Esophagus mucosa (tissue), 1 donor: Measurements from ENCODE around the gene KRTAP12-2. TPM values are rescaled to one million over a fixed set of nuclear protein-coding genes. Genes with fewer than 3 reads are reported as not detected.
"Not testable (repeated sequence)": the region's sequence is repeated elsewhere in the genome, so short reads cannot be mapped to it uniquely, and the experiment has no call there.

ENCODE experiments used
- ATAC-seq: fragments of 200-7000 bp; cut with Tn5 transposase; one replicate; pipeline ENCODE4 v1.9.1; 2020
- total RNA-seq: library from RNA; stranded (reverse); gene quantifications from one replicate; pipeline ENCODE4 v1.2.4, GENCODE V29; 2023
- donor health status: DM: yes; HTN: yes; CAD: no.

The KRTAP12-2 gene
- total RNA-seq, 1 donor from 2014 or later = not detected

- no peak for ATAC-seq
Measured at GRCh38 chr21:44684077-44684476, 17.4 kb upstream of the KRTAP12-2 start.

DNA sequence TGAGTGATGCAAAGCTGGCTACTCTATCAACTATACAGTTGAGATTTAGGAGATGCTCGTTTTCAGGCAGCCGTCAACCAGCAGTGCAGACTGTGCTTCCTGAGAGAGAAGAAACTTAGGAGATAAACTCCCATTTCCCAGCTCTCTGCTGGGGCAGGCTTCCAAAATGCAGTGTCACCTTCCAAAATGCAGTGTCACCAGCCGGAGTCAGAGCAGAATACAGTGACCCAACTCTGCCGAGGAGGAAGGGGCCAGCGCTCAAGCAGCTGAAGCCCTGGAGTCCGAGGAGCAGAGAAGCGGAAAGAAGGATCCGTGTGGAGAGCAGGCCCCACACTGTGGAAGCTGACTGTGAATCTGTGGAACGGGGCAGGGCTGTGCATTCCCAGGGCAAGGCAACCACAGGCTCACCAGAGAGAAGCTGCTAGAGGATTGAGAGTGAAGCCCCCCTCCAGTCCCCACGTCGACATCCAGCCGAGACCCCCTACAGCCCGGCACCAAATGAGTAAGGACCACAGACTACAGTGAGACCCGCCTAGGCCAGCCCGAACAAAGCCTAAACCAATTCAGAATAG, 15.9 kb upstream of the KRTAP12-2 start:
- ATAC-seq = no peak

GRCh38 chr21:44681861-44682579, 15.3 kb upstream of the KRTAP12-2 start, which contains the start of gene KRTAP12-1:
TSS of gene KRTAP12-1 (minus strand) at chr21:44682163. CDS start at chr21:44682123, 40 bp downstream.
- no peak for ATAC-seq

DNA sequence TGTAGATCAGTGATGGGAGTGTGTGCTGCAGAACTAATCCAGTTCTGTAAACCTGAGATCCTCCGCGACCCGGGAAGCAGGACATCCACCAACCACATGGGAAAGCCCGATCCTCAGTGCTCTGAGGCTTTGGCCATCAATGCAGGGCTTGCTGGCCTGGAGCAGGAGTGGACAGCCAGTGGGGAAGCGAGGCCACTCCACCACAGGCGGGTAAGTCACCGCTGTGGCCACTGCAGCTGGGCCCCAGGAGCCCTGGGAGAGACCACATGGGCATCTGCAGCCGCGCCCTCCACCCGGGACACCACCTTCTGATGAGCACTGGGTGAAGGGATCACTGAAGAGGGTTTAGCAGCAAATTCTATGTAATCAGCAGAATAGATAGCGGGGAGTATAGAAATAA, 14.4 kb upstream of the KRTAP12-2 start:
- ATAC-seq = no peak

- ATAC-seq = no peak
Measured at GRCh38 chr21:44677881-44678280, 11.2 kb upstream of the KRTAP12-2 start.

- ATAC-seq = no peak
Measured at GRCh38 chr21:44671911-44672310, 5.2 kb upstream of the KRTAP12-2 start.

- ATAC-seq = no peak
Measured at GRCh38 chr21:44670642-44671432, 4.1 kb upstream of the KRTAP12-2 start.

DNA sequence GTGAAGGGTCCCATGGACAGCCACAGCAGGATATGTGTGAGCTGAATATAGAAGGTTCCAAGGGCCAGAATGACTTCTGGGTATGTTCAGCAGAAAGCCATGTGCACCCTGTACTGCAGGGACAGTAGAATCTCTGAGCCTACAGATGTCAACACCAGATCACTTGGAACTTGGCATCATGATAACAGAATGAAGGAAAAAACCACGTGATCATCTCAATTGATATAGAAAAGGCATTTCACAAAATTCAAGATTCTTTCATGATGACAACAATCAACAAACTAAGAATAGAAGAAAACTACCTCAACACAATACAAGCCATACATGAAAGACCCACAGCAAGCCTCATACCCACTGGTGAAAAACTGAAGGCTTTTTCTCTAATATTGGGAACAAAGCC, 885 bp upstream of the KRTAP12-2 start:
- ATAC-seq = no peak

GRCh38 chr21:44664691-44665090, 2.0 kb downstream of the KRTAP12-2 start:
- no peak for ATAC-seq

GRCh38 chr21:44661567-44661966, 5.2 kb downstream of the KRTAP12-2 start:
- ATAC-seq = not testable (repeated sequence)

DNA sequence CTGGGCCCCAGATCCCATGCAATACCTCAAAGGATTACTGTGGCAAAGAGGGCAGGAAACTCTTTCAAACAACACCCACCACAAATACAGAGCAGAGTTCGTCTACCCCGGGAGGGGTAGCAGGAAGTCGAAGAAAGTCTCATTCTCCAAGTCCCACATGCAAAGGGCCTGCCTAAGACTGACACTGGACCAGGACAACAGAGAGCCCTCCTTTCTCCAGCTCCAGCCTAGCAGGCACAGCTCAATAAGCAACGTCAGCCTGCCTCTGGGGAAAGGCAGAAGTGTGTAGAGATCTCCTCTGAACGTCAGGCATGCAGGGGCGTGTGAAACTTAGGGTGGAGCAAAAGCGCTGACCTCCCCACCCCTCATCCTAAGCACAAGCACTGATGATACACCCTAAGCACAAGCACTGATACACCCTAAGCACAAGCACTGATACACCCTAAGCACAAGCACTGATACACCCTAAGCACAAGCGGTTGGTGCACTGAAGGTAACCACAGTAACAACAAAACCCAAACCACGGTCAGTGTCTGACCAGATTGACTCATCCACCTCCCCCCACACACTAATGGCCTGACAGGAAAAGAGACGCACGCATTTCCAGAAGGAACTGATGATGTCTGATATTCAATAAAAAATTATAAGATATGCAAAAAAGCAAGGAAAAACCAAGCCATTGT, 7.7 kb downstream of the KRTAP12-2 start:
- no peak for ATAC-seq

DNA sequence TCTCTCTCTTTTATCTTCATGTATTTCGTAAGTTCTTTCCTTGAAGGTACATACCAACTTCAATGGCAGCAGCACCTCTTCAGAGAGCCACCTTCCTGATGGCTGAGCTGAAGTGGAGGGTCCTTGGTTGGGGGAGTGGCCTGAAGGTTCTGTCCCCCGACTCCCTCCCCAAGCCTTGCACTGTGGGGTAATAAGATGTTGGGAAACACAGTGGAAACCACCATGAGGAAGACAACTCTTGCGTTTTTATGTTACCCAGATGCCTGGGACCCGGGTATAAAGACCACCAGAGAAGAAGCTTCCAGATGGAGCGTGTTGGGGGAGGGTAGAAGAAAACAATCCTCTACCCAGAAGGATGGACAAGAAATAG, 8.2 kb downstream of the KRTAP12-2 start:
- ATAC-seq = no peak

DNA sequence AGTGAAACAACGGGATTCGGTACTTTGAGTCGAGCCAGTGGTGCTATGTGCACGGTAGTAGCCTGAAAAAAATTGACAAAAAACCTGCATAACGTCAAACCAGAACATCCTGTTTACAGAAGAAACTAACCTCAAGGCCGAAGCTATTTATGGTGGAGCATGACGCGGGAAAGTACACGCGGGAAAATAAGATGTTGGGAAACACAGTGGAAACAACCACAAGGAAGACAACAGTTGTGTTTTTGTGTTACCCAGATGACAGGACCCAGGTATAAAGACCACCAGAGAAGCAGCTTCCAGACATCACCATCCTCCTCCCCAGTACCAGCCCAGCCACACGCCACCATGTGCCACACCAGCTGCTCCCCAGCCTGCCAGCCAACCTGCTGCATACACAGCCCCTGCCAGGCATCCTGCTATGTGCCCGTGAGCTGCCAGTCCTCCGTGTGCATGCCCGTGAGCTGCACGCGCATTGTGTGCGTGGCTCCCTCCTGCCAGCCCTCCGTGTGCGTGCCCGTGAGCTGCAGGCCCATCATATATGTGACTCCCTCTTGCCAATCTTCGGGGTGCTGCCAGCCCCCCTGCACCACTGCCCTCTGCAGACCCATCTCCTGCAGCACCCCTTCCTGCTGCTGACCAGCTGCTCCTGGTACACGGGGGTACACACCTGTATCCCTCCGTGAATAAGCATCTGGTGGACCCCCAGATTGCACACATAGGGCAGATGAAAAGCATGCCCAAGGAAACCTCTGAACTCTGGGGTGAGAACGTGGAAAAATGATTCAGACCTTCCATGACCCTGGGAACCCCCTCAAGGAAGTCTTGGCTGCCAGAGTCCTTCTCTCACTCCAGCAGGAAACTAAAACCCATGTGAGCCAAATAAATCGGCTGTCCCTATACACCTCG, 8.8 kb downstream of the KRTAP12-2 start, which contains the start of gene KRTAP12-3:
Gene KRTAP12-3, plus strand, starts transcription at position 298 of the 906 bp plus-strand sequence. Its CDS starts 48 bp downstream, at position 346.
- ATAC-seq = no peak

DNA sequence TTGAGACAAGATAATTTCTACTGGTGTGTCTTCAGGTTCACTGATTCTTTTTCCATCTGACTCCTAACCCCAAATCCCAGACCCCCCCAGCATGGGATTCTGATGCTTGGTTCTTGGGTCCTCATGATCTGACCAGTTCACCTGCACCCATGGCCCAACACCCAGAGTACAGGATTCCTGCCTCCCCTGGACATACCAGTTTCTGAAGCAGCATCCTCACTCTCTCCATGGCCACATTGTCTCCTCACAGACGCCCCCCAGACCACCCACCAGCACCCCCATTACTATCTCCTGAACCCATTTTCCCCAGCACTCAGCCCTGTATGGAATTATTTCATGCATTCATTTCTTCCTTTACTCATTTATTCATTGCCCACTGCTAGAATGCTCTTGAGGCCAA, 9.9 kb downstream of the KRTAP12-2 start:
- ATAC-seq = no peak

GRCh38 chr21:44654576-44655175, 12.1 kb downstream of the KRTAP12-2 start, which contains the start of gene KRTAP12-4:
TSS of gene KRTAP12-4 (minus strand) at chr21:44654659. CDS start at chr21:44654614, 45 bp downstream.
- ATAC-seq = no peak

DNA sequence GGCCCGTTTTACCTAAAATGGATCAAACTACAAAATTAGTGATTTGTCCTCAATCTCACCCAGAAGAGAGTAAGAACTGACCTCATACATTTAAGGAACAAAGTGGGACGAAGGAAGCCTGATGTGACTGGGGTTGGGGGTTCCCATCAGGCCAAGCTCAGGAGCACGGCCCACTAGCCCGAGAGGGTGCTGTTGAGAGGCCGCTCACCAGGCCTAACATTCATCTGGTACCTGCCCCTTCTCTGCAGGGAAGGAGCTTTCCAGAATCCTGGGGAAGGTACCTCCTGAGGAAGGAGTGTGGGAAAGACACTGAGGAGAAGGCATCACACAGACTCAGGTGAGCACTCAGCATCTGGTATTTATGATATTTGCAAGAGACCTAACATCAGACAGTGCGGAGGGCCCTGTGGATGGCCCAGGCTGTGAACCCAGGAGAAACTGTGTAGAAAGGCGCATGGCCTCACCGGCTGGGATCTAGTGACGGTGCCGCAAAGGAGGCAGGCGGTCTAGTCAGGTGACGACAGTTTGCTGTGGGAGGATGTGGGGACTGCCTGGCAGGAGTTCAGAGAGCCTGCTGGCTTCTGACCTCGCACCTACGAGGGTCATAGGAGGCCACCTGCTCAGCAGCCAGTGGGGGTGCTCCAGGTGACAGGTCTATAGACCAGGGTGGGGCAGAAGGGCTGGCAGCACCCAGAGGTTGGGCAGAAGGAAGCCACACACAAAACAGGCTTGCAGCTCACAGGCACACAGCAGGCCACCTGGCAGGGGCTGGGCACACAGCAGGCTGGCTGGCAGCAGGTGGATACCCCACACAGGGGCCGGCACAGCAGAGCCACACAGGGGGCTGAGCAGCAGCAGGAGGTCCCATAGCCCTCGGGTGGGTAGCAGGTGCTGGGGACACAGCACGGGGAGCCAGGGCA, 12.8 kb downstream of the KRTAP12-2 start:
- ATAC-seq = no peak

DNA sequence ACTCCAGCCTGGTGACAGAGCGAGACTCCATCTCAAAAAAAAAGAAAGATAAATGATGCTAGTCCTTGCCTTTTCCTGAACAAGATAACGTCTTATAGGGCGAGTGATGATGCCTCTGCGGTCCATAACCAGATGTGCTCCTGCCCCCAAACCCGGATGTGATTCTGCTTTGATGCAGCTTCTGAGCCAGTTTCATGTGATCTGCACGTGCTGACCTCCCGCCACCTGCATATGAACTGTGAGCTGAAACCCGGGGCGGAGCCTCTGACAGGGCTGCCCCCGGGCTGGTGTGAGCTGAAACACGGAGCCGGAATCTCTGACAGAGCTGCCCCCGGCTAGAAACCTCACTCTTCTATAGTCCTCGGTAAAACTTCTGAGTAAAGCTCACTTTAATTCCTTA, 13.6 kb downstream of the KRTAP12-2 start:
- no peak for ATAC-seq

DNA sequence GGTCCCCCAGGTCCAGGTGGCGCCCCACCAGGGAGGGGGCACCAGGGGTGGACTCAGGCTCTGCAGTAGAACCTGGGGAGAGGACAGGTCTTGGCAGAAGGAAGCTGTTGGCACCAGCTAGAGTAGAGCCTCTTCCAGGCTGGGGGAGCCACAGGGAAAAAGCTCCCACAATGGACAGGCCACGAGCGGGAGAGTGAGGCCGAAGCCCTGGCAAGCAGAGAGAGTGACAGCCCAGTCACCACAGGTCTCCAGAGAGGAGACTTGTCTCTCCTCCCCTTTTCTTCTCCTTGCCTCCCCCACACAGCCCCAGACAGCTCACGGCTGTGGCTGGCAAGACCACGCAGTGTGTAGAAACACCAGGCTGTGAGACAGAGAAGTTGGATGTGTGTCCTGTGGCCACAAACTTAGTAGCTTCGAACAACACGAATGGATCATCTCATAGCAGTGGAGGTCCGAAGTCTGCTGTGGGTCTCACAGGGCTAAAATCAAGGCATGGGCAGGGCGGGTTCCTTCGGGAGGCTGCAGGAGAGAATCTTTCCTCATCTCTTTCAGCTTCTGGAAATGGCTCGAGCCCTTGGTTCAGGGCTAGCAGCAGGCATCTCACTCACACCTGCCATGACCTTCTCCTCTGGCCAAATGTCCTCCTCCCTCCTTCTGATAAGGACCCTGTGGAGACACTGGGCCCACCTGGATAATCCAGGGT, 15.6 kb downstream of the KRTAP12-2 start:
- ATAC-seq = no peak

GRCh38 chr21:44650265-44650972, 16.3 kb downstream of the KRTAP12-2 start:
- no peak for ATAC-seq
